Common myeloid progenitor, CD34-positive (primary cell): ENCODE measurements around the gene GTF2F1.

ENCODE experiments used
- CTCF ChIA-PET: fragments of 350-600 bp; sonication (Branson Sonifier 250); formaldehyde crosslinking; loops from one replicate; lab custom pipeline; 2021; ENCODE audit warnings: antibody characterized with exemption; lab: Charles Lee
- POLR2A ChIA-PET: fragments of 350-600 bp; sonication (Branson Sonifier 250); formaldehyde crosslinking; loops from one replicate; lab custom pipeline; 2021; ENCODE audit warnings: antibody characterized with exemption; lab: Charles Lee
- DNase-seq, 3 donors: peaks; one replicate each; pipeline versions ENCODE4 v3.0.0 to v3.0.0-alpha.2; 2013
- H3K27ac ChIP-seq, 2 experiments: 1 replicate in 1 of 2; 2 replicates in 1 of 2; pipeline ENCODE4 v1.7.0; 2013; ENCODE audit warnings: inconsistent platforms in 2 of 2, low read length in 2 of 2, mild to moderate bottlenecking in 2 of 2, low read depth in 1 of 2, moderate library complexity in 1 of 2; ENCODE audit not compliant: severe bottlenecking in 2 of 2, insufficient read depth in 1 of 2, poor library complexity in 1 of 2
- H3K27me3 ChIP-seq, 5 experiments: replicated peaks in 2 of 5; 1 replicate in 3 of 5; 2 replicates in 2 of 5; pipeline versions ENCODE4 v1.6.1 to v1.7.0; 2013; ENCODE audit warnings: low read length in 4 of 5, mild to moderate bottlenecking in 2 of 5, moderate library complexity in 2 of 5, inconsistent platforms in 1 of 5; ENCODE audit not compliant: insufficient read depth in 5 of 5, control insufficient read depth in 4 of 5
- H3K36me3 ChIP-seq, 4 experiments: 1 replicate in 2 of 4; 2 replicates in 2 of 4; pipeline versions ENCODE4 v1.6.1 to v1.7.0; 2013; ENCODE audit warnings: low read length in 3 of 4, control low read depth in 1 of 4, mild to moderate bottlenecking in 1 of 4; ENCODE audit not compliant: control insufficient read depth in 4 of 4, insufficient read depth in 4 of 4
- H3K4me1 ChIP-seq, 4 experiments: 1 replicate in 3 of 4; 2 replicates in 1 of 4; pipeline versions ENCODE4 v1.6.1 to v1.7.1; 2013; ENCODE audit warnings: low read length in 3 of 4, mild to moderate bottlenecking in 3 of 4, control low read depth in 1 of 4, inconsistent platforms in 1 of 4, moderate library complexity in 1 of 4; ENCODE audit not compliant: control insufficient read depth in 4 of 4, insufficient read depth in 4 of 4; ENCODE audit errors: control extremely low read depth in 1 of 4
- H3K4me3 ChIP-seq, 7 experiments: 1 replicate in 4 of 7; 2 replicates in 3 of 7; pipeline versions ENCODE4 v1.5.1 to v1.7.0; 2013; ENCODE audit warnings: mild to moderate bottlenecking in 7 of 7, low read length in 6 of 7, moderate library complexity in 6 of 7, inconsistent platforms in 2 of 7, low read depth in 2 of 7, control low read depth in 1 of 7; ENCODE audit not compliant: insufficient read depth in 4 of 7, control insufficient read depth in 1 of 7; ENCODE audit errors: extremely low read depth in 1 of 7
- H3K9me3 ChIP-seq, 5 experiments: 1 replicate in 4 of 5; 2 replicates in 1 of 5; pipeline versions ENCODE4 v1.6.1 to v1.7.1; 2013; ENCODE audit warnings: low read length in 4 of 5, mild to moderate bottlenecking in 2 of 5, inconsistent platforms in 1 of 5, low read depth in 1 of 5, moderate library complexity in 1 of 5; ENCODE audit not compliant: control insufficient read depth in 4 of 5, insufficient read depth in 2 of 5; ENCODE audit errors: control extremely low read depth in 1 of 5
- WGBS: methylation state at CpG from one replicate; pipeline ENCODE4 v1.1.5; 2013; ENCODE audit not compliant: insufficient coverage; 5-methylcytosine and 5-hydroxymethylcytosine counted together

Gene GTF2F1

DNA sequence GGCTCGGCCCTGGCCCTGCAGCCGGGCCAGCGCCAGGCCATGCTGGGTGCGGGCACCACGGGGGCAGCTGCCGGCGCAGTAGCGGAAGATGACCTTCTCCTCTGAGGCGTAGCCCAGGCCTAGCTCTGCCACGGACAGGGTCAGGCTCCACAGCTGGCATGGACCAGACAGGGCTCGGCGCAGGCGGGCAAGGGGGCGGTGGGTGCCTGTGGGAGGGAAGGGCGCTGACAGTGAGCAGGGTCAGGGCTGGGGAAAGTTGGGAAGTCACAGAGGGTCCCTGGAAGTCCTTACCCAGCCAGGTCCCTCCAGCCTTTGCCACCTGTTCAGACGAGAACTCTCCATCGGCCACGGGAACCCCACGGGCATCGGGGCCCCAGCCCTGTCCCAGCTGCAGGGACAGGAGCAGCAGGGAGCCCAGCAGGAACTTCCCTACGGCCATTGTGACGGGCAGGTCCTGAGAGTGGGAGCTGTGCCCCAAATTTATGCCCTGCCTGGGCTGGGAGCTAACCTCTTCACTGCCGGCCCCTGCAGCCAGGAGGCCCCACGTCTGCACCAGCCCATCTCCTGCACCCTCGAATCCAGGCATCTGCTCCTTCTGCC, 17.5 kb downstream of the GTF2F1 start, which contains the start of gene PSPN:
TSS of gene PSPN (minus strand) at position 523 of the 600 bp plus-strand sequence. CDS start at position 439, 84 bp downstream.
- Histone ChIP-seq H3K36me3 (peaks cover 6 to 33% (median 23%) of the 10 kb centered on the region in 4 experiments), H3K27me3 (peaks cover 0 to 2% (median 0%) of the 10 kb centered on the region in 5 experiments), H3K9me3 (peaks cover 0 to 9% (median 5%) of the 10 kb centered on the region in 5 experiments), H3K27ac (no peak within 1 kb of the TSS), H3K4me1 (peaks cover 1 to 11% (median 10%) of the 10 kb centered on the region in 4 experiments), H3K4me3 (no peak within 1 kb of the TSS)
- ChIA-PET CTCF (no interaction called here), POLR2A (interaction anchor here (0.7 kb wide), 1 partner anchor 17 kb away, joined by 3 read pairs; no protein-coding TSS in a partner anchor)
- 96% methylated on average over 22 of the region's 25 CpGs for WGBS
- DNase-seq, result no peak

DNA sequence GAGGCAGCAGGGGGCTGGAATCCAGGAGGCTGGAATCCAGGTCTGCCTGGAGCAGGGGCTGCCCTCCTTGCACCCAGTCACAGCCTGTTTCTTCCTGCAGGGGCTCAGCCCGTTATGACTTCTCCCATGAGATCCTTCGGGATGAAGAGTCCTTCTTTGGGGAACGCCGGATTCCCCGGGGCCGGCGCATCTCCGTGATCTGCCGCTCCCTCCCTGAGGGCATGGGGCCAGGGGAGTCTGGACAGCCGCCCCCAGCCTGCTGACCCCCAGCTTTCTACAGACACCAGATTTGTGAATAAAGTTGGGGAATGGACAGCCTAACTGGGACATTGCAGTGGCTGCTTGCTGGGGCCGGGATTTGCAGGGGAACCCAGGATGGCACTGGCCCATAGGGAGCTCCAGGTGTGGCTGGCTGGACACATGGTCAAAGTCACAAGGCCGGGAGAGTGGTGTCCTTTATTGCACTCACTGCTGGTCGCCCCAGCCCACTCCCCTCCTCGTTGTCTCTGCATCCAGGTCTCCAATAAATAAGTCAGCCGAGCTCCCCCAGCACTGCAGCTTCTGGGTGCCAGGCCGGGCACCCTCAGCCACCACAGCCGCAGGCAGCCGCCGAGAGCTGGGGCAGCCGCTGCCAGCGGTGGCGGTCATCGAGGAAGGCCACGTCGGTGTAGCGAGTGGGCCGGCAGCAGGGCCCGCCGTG, 18.1 kb downstream of the GTF2F1 start:
- ChIA-PET CTCF (no interaction called here), POLR2A (interaction anchor here (0.6 to 0.7 kb wide), 2 partner anchors 17 to 441 kb away, joined by 3 read pairs; no protein-coding TSS in a partner anchor)
- Histone ChIP-seq H3K4me3 (no peak overlapping the region), H3K27me3 (no peaks in the 10 kb centered on the region), H3K27ac (no peak overlapping the region), H3K4me1 (peaks cover 1 to 11% (median 10%) of the 10 kb centered on the region in 4 experiments), H3K9me3 (peaks cover 0 to 2% (median 0%) of the 10 kb centered on the region in 5 experiments), H3K36me3 (peaks cover under 1 to 26% (median 17%) of the 10 kb centered on the region in 4 experiments)
- 97% methylated on average over 27 of the region's 29 CpGs for WGBS
- DNase-seq, result no peak

DNA sequence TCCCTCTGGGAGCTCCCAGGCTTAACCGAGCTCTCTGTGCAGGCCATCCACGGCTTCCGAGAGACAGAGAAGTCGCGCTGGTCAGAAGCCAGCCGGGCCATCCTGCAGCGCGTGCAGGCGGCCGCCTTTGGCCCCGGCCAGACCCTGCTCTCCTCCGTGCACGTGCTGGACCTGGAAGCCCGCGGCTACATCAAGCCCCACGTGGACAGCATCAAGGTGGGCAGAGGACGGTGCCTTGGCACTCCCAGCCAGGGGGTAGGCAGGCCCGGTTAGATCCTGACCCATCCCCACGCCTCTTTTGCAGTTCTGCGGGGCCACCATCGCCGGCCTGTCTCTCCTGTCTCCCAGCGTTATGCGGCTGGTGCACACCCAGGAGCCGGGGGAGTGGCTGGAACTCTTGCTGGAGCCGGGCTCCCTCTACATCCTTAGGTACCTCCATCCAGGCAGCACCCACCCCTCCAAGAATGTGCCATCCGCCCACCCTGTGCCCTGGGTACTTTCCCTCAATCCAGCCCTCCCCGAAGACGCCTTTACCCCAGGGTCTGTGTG, 18.7 kb downstream of the GTF2F1 start:
- Histone ChIP-seq H3K27me3 (no peaks in the 10 kb centered on the region), H3K4me1 (peaks cover 1 to 11% (median 10%) of the 10 kb centered on the region in 4 experiments), H3K36me3 (peaks cover 0 to 26% (median 12%) of the 10 kb centered on the region in 4 experiments), H3K4me3 (peak overlapping the region in 3 of 7 experiments; percentile 57 to 75 (median 62)), H3K27ac (no peak overlapping the region), H3K9me3 (no peaks in the 10 kb centered on the region)
- ChIA-PET POLR2A (interaction anchor here (1.0 kb wide), 1 partner anchor 18 kb away, joined by 3 read pairs; the partner anchor contains the start of gene GTF2F1), CTCF (no interaction called here)
- 93% methylated on average over 25 of the region's 29 CpGs for WGBS
- no peak for DNase-seq

DNA sequence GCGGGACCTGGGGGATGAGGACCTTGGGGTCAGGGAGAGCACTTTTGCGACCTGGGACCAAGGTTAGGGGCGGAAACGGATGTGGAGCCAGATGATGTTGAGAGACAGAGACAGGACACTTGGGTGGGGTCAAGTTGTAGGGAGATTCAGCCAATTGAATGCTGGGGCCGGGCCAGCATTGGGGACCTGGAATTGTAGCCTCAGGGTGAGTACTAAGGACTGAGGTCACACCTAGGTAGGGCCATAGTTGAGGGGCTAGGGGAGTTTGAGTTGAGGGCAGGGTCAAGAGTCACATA, 19.2 kb downstream of the GTF2F1 start:
- WGBS, result 48% methylated on average over 4 of the region's 5 CpGs
- CTCF ChIA-PET, result no interaction called here
- H3K4me3 ChIP-seq, result peak overlapping the region in 6 of 7 experiments; percentile 13 to 75 (median 60)

DNA sequence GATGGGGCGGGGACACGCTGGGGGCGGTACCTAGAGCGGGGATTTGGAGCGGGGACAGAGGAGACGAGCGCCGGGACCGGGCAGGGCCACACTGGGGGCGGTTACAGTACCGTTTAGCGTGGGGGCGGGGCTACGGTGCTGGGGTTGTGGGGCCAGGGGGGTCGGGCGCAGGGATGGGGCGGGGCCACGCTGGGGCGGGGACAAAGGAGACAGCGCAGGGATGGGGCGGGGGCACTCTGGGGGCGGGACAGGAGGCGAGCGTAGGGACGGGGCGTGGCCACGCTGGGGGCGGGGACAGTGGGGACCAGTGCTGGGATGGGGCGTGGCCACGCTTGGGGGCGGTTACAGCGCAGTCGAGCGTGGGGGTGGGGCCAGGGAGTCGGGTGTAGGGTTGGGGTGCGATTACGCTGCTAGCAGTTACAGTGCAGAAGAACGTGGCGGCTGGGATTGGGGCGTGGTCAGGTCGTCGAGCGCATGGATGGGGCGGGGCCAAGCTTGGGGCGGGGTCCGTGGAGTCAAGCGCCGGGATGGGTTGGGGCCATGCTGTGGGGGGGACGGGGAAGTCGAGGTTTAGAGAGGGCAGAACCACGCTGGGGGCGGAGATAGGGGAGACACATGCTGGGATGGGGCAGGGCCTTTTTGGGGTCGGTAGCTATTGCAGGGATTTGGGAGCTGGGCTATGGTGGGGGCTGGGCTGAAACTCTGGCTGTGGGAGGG, 19.7 kb downstream of the GTF2F1 start:
- WGBS, result 0% methylated on average over 43 of the region's 53 CpGs

More for the DNA sequence above, 19.2 kb downstream of the GTF2F1 start:
- H3K27me3 ChIP-seq, result no peaks in the 10 kb centered on the region
- H3K9me3 ChIP-seq, result no peaks in the 10 kb centered on the region
- peak overlapping the region in 1 of 2 experiments; percentile 64 for H3K27ac ChIP-seq
- no peak for DNase-seq
- peaks cover 3 to 27% (median 11%) of the 10 kb centered on the region in 4 experiments for H3K36me3 ChIP-seq
- peaks cover 1 to 11% (median 10%) of the 10 kb centered on the region in 4 experiments for H3K4me1 ChIP-seq
- POLR2A ChIA-PET, result interaction anchor here (1.0 kb wide), 1 partner anchor 19 kb away, joined by 3 read pairs; the partner anchor contains the start of gene GTF2F1

DNA sequence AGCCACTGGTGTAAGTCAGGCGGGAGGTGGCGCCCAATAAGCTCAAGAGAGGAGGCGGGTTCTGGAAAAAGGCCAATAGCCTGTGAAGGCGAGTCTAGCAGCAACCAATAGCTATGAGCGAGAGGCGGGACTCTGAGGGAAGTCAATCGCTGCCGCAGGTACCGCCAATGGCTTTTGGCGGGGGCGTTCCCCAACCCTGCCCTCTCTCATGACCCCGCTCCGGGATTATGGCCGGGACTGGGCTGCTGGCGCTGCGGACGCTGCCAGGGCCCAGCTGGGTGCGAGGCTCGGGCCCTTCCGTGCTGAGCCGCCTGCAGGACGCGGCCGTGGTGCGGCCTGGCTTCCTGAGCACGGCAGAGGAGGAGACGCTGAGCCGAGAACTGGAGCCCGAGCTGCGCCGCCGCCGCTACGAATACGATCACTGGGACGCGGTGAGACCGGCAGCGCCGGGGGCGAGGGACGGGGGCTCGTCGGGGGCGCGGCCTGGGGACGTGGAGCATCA, 20.3 kb downstream of the GTF2F1 start, which contains the start of gene ALKBH7:
TSS of gene ALKBH7 (plus strand) at position 201 of the 502 bp plus-strand sequence. CDS start at position 228, 27 bp downstream.
- peak; percentile 100 for DNase-seq
- CTCF ChIA-PET, result interaction anchor here (0.7 kb wide), 1 partner anchor 9 kb away, joined by 3 read pairs; no protein-coding TSS in a partner anchor
- POLR2A ChIA-PET, result interaction anchor here (1.5 kb wide), 1 partner anchor 11 kb away, joined by 4 read pairs; the partner anchor contains the start of gene CLPP
- no peaks in the 10 kb centered on the region for H3K9me3 ChIP-seq
- no peaks in the 10 kb centered on the region for H3K27me3 ChIP-seq
- peak within 1 kb of the TSS; percentile 25 to 86 for H3K27ac ChIP-seq
- H3K4me1 ChIP-seq, result peaks cover 1 to 11% (median 10%) of the 10 kb centered on the region in 4 experiments
- WGBS, result under 1% methylated on average over 47 of the region's 47 CpGs
- peaks cover 8 to 27% (median 17%) of the 10 kb centered on the region in 4 experiments for H3K36me3 ChIP-seq
- H3K4me3 ChIP-seq, result peak within 1 kb of the TSS; percentile 65 to 93 (median 84)

More for the DNA sequence above, 19.7 kb downstream of the GTF2F1 start:
- Histone ChIP-seq H3K9me3 (no peaks in the 10 kb centered on the region), H3K27me3 (no peaks in the 10 kb centered on the region), H3K36me3 (peaks cover 6 to 27% (median 12%) of the 10 kb centered on the region in 4 experiments), H3K27ac (peak overlapping the region in 1 of 2 experiments; percentile 86), H3K4me3 (peak overlapping the region; percentile 65 to 93 (median 84)), H3K4me1 (peaks cover 1 to 11% (median 10%) of the 10 kb centered on the region in 4 experiments)
- DNase-seq, result peak; percentile 97 to 99 (median 99)
- ChIA-PET CTCF (interaction anchor here (0.7 kb wide), 1 partner anchor 10 kb away, joined by 3 read pairs; no protein-coding TSS in a partner anchor), POLR2A (interaction anchor here (1.0 to 1.5 kb wide), 2 partner anchors 12 to 19 kb away, joined by 3 to 4 read pairs; partner anchors contain the start of genes CLPP and GTF2F1)
